K562 (cell line): ENCODE measurements around the gene ZSWIM8. TPM values are rescaled to one million over a fixed set of nuclear protein-coding genes. Genes with fewer than 3 reads are reported as not detected.
A peak's percentile ranks its signal among the peaks of the same experiment; 100 is the strongest.

Source experiments
- ATAC-seq: fragments of 200-7000 bp; cut with Tn5 transposase; 3 replicates; pipeline ENCODE4 v1.9.1; 2020; ENCODE audit warnings: moderate library complexity
- BruUV-seq: library from RNA; stranded (reverse); fragments of 400-500 nt; replicated peaks from 2 replicates; lab custom pipeline; 2021; lab: Mats Ljungman, UMichigan
- CTCF ChIA-PET: fragments of 300-600 bp; formaldehyde crosslinking; extraction: SDS; loops from one replicate; lab custom pipeline; 2021; ENCODE audit warnings: low intra/inter-chr PET ratio; lab: Yijun Ruan, JAX
- POLR2A ChIA-PET: fragments of 300-600, 350-650 bp; sonication (Branson Sonifier 250); formaldehyde crosslinking; extraction: SDS; loops from one replicate; lab custom pipeline; 2021; ENCODE audit warnings: antibody characterized with exemption, inconsistent platforms; lab: Yijun Ruan, JAX
- DNase-seq, 4 experiments: peaks; one replicate each; pipeline versions ENCODE4 v3.0.0 to v3.0.0-alpha.2; 2011 to 2018; ENCODE audit warnings: low spot score in 3 of 4, mixed read lengths in 3 of 4; ENCODE audit errors: extremely low read depth in 1 of 4
- FAIRE-seq: peaks from 2 replicates; lab custom pipeline; 2011; peaks lifted over from hg19 to GRCh38; lab: Jason Lieb, UNC
- H2AFZ ChIP-seq: 2 replicates; pipeline ENCODE4 v1.6.0; 2011; ENCODE audit warnings: low read depth, low read length, control low read depth, inconsistent platforms
- H3K27ac ChIP-seq: fragments of 200-600 bp; 3 replicates; pipeline ENCODE4 v1.8.0; 2011; ENCODE audit warnings: low read depth, mild to moderate bottlenecking, control low read depth, inconsistent platforms, low read length, moderate library complexity, mixed read lengths; ENCODE audit errors: extremely low read depth
- H3K27me3 ChIP-seq, 2 experiments: fragments of 300-600 bp in 1 of 2; 2 replicates in 1 of 2; 3 replicates in 1 of 2; pipeline versions ENCODE4 v1.6.0 to v1.8.0; 2011; ENCODE audit warnings: inconsistent platforms in 2 of 2, low read length in 2 of 2, mild to moderate bottlenecking in 1 of 2, mixed read lengths in 1 of 2, moderate library complexity in 1 of 2; ENCODE audit not compliant: control insufficient read depth in 2 of 2, insufficient read depth in 2 of 2
- H3K36me3 ChIP-seq: fragments of 300-600 bp; 3 replicates; pipeline ENCODE4 v1.8.0; 2011; ENCODE audit warnings: mild to moderate bottlenecking, low read length, inconsistent platforms; ENCODE audit not compliant: control insufficient read depth, insufficient read depth
- H3K4me1 ChIP-seq, 2 experiments: fragments of 200-600 bp in 1 of 2; replicated peaks in 1 of 2; 2 replicates in 1 of 2; 3 replicates in 1 of 2; pipeline versions ENCODE4 v1.5.1 to v1.8.0; 2011; ENCODE audit warnings: inconsistent platforms in 2 of 2, low read length in 2 of 2, mild to moderate bottlenecking in 1 of 2, mixed read lengths in 1 of 2, moderate library complexity in 1 of 2; ENCODE audit not compliant: control insufficient read depth in 2 of 2, insufficient read depth in 2 of 2
- H3K4me2 ChIP-seq: 2 replicates; pipeline ENCODE4 v1.6.1; 2011; ENCODE audit warnings: low read length, control low read depth, inconsistent platforms, mixed read lengths; ENCODE audit not compliant: insufficient read depth
- H3K4me3 ChIP-seq: fragments of 200-600 bp; sonication (generic), shearing (Covaris generic); 2 replicates; pipeline ENCODE4 v1.5.1; 2016; ENCODE audit warnings: control low read depth, inconsistent platforms
- H3K79me2 ChIP-seq: fragments of 200-600 bp; 3 replicates; pipeline ENCODE4 v1.8.0; 2011; ENCODE audit warnings: low read length, inconsistent platforms; ENCODE audit not compliant: control insufficient read depth, insufficient read depth
- H3K9ac ChIP-seq, 2 experiments: 2 replicates each; pipeline versions ENCODE4 v1.6.0 to v1.6.1; 2011; ENCODE audit warnings: low read depth in 2 of 2, low read length in 2 of 2, control low read depth in 1 of 2, inconsistent platforms in 1 of 2, mild to moderate bottlenecking in 1 of 2, mixed read lengths in 1 of 2; ENCODE audit not compliant: insufficient read depth in 1 of 2
- H3K9me1 ChIP-seq: one replicate; pipeline ENCODE4 v1.6.0; 2011; ENCODE audit warnings: inconsistent platforms, mild to moderate bottlenecking, low read length, moderate library complexity; ENCODE audit not compliant: control insufficient read depth, insufficient read depth
- H3K9me3 ChIP-seq: replicated peaks from 2 replicates; pipeline ENCODE4 v1.5.1; 2011; ENCODE audit warnings: low read depth, low read length, inconsistent platforms; ENCODE audit not compliant: control insufficient read depth, insufficient read depth
- H4K20me1 ChIP-seq: replicated peaks from 2 replicates; pipeline ENCODE4 v1.6.1; 2011; ENCODE audit warnings: low read length, inconsistent platforms, mixed read lengths; ENCODE audit not compliant: control insufficient read depth, insufficient read depth
- C11orf30 ChIP-seq: fragments of 450-650 bp; IDR thresholded peaks from 2 replicates; pipeline ENCODE4 v1.6.1; 2016; ENCODE audit warnings: low read depth, mild to moderate bottlenecking
- DPF2 ChIP-seq: fragments of 450-650 bp; IDR thresholded peaks from 2 replicates; pipeline ENCODE4 v1.6.1; 2016
- ETV5 ChIP-seq: sonication (generic); formaldehyde crosslinking; IDR thresholded peaks from 2 replicates; pipeline ENCODE4 v1.4.0; 2020; ENCODE audit warnings: low read depth, mild to moderate bottlenecking, missing genetic modification reagents
- FIP1L1 ChIP-seq: fragments of 200-400 bp; formaldehyde crosslinking; IDR thresholded peaks from 2 replicates; pipeline ENCODE4 v1.6.1; 2018; ENCODE audit warnings: mild to moderate bottlenecking, low read depth, low read length; ENCODE audit not compliant: poor library complexity, severe bottlenecking
- FOXA3 ChIP-seq, 2 experiments: fragments of 450-650 bp in 1 of 2; sonication (generic) in 1 of 2; formaldehyde crosslinking; IDR thresholded peaks in 1 of 2; conservative IDR thresholded peaks in 1 of 2; 2 replicates each; pipeline versions ENCODE4 v1.4.0 to v1.8.0; 2020 to 2022; ENCODE audit warnings: mild to moderate bottlenecking in 2 of 2, missing genetic modification reagents in 1 of 2
- FOXK1 ChIP-seq: sonication (generic); formaldehyde crosslinking; IDR thresholded peaks from 2 replicates; pipeline ENCODE4 v1.8.0; 2022; ENCODE audit warnings: missing genetic modification reagents, mild to moderate bottlenecking, borderline replicate concordance
- FOXM1 ChIP-seq, 2 experiments: fragments of 450-650 bp in 1 of 2; sonication (generic) in 1 of 2; formaldehyde crosslinking in 1 of 2; IDR thresholded peaks; 2 replicates each; pipeline versions ENCODE4 v1.6.1 to v1.9.0; 2017 to 2022; ENCODE audit warnings: low read depth in 2 of 2, mild to moderate bottlenecking in 2 of 2, missing genetic modification reagents in 1 of 2, moderate library complexity in 1 of 2
- GTF2E2 ChIP-seq: fragments of 200-800 bp; sonication (Bioruptor generic); IDR thresholded peaks from 2 replicates; pipeline ENCODE4 v1.6.1; 2016; ENCODE audit warnings: missing genetic modification characterization, missing compliant biosample characterization
- HDAC1 ChIP-seq, 2 experiments: fragments of 450-650 bp; IDR thresholded peaks; 2 replicates each; pipeline ENCODE4 v1.6.1; 2016 to 2017; ENCODE audit warnings: inconsistent platforms in 1 of 2, mild to moderate bottlenecking in 1 of 2, moderate library complexity in 1 of 2
- HMBOX1 ChIP-seq: sonication (generic); IDR thresholded peaks from 2 replicates; pipeline ENCODE4 v1.6.1; 2016
- MAFF ChIP-seq: IDR thresholded peaks from 2 replicates; pipeline ENCODE4 v1.6.1; 2012; ENCODE audit warnings: low read length, improper control_type of control experiment
- MAFK ChIP-seq: IDR thresholded peaks from 2 replicates; pipeline ENCODE4 v1.6.1; 2011; ENCODE audit warnings: low read length, improper control_type of control experiment
- MIER1 ChIP-seq: fragments of 450-650 bp; IDR thresholded peaks from 2 replicates; pipeline ENCODE4 v1.6.1; 2016; ENCODE audit warnings: antibody characterized with exemption, mild to moderate bottlenecking, low read depth
- MTA2 ChIP-seq: fragments of 450-650 bp; IDR thresholded peaks from 2 replicates; pipeline ENCODE4 v1.6.1; 2016; ENCODE audit warnings: low read depth
- SMAD1 ChIP-seq: fragments of 150-350 bp; IDR thresholded peaks from 2 replicates; pipeline ENCODE4 v1.6.1; 2014; ENCODE audit warnings: low read length, low read depth; ENCODE audit not compliant: partially characterized antibody
- SP2 ChIP-seq: IDR thresholded peaks from 2 replicates; pipeline ENCODE4 v1.6.1; 2011; ENCODE audit warnings: mild to moderate bottlenecking, low read depth, low read length, moderate library complexity; ENCODE audit not compliant: poor library complexity, severe bottlenecking; ENCODE audit errors: extremely low read depth
- ZNF24 ChIP-seq: fragments of 450-650 bp; IDR thresholded peaks from 2 replicates; pipeline ENCODE4 v1.6.1; 2016
- ZNF316 ChIP-seq: fragments of 450-650 bp; IDR thresholded peaks from 2 replicates; pipeline ENCODE4 v1.6.1; 2016
- ZNF384 ChIP-seq: IDR thresholded peaks from 2 replicates; pipeline ENCODE4 v1.6.1; 2012; ENCODE audit warnings: low read depth, low read length, improper control_type of control experiment
- ZNF75A ChIP-seq: fragments of 450-650 bp; formaldehyde crosslinking; IDR thresholded peaks from 2 replicates; pipeline ENCODE4 v1.4.0; 2020; ENCODE audit warnings: mild to moderate bottlenecking
- WGBS: fragments of 100-300 bp; shearing (Covaris generic); methylation state at CpG from one replicate; pipeline ENCODE4 v1.1.6; 2016; ENCODE audit warnings: low coverage, mixed read lengths; ENCODE audit not compliant: insufficient coverage; ENCODE audit errors: missing lambda C conversion rate; 5-methylcytosine and 5-hydroxymethylcytosine counted together
- in situ Hi-C: fragments of 300-500 bp; cut with MboI; formaldehyde crosslinking; loops from 4 replicates; pipeline ENCODE4 v1.15.0; 2018; ENCODE audit warnings: inconsistent platforms, mixed read lengths
- intact Hi-C: fragments of 100-400 bp; cut with micrococcal nuclease; formaldehyde crosslinking; loops from 2 replicates; pipeline ENCODE4 v1.14.2; 2022
- polyA plus RNA-seq, 8 experiments: library from polyadenylated mRNA; depleted of rRNA in 4 of 8; stranded (reverse) in 5 of 8; unstranded in 3 of 8; fragments of >200 nt; fragmentation: Nextera tagmentation in 2 of 8; fragmentation: Illumina TruSeq in 1 of 8; extraction: Ambion mirVana in 2 of 8; extraction: Trizol in 1 of 8; gene quantifications; 2 replicates each; pipeline versions ENCODE4 v1.2.1 to v1.2.3, GENCODE V29; 2011 to 2014; ENCODE audit warnings: inconsistent platforms in 1 of 8, missing spikeins in 1 of 8
- total RNA-seq, 7 experiments: library from RNA; depleted of rRNA in 6 of 7; stranded (reverse); fragments of >200 nt in 6 of 7; fragmentation: Illumina TruSeq in 2 of 7; extraction: Trizol in 2 of 7; gene quantifications; 2 replicates each; pipeline versions ENCODE4 v1.2.1 to v1.2.3, GENCODE V29; 2011 to 2021; ENCODE audit warnings: low replicate concordance in 1 of 7

The ZSWIM8 gene
- total and polyA plus RNA-seq, 9 of the 15 experiments (the other 6 are each of a cell fraction or from before 2014, with no cell fraction given): 5.6 to 47.8 (median 26.7) TPM

- TF ChIP-seq DPF2 (peak; percentile 68), SP2 (no peak), C11orf30 (peak; percentile 88), ZNF384 (peak; percentile 78), ZNF316 (peak; percentile 93), MAFK (peak; percentile 58; the same call in 1 of the 2 replicates), SMAD1 (no peak), FOXM1 (IDR thresholded peaks at IDR 0.05; ENCODE audit: low read depth) (no peak), FOXM1 (CRISPR knock-in tag; IDR thresholded peaks at IDR 0.05; ENCODE audit: low read depth) (no peak), MIER1 (no peak), HDAC1 (IDR thresholded peaks at IDR 0.05) (0 out of 4 replicates have a peak, but pooled peaks of 1 of the 2 experiments have one; percentile 40), MAFF (peak; percentile 62)
These were observed 29.2 kb upstream of the ZSWIM8 start (continued) for GRCh38 chr10:73756183-73756582.

- in situ Hi-C loops (no loop called here), intact Hi-C loops (no loop called here)
- ATAC-seq: no peak
- H2AFZ ChIP-seq: no peak overlapping the region
- no peaks in the 10 kb centered on the region for H3K9me1 ChIP-seq
- no TSS peak for BruUV-seq
- H3K36me3 ChIP-seq: peaks cover 76% of the 10 kb centered on the region
- 94% methylated on average over 9 of the region's 9 CpGs for WGBS
- FAIRE-seq: peak; percentile 61
- H3K4me3 ChIP-seq: no peak overlapping the region
- no peak overlapping the region for H3K4me2 ChIP-seq
- H3K27ac ChIP-seq: no peak overlapping the region
- peaks cover 13% of the 10 kb centered on the region for H3K79me2 ChIP-seq
- H3K9ac ChIP-seq: no peak overlapping the region
- CTCF ChIA-PET: interaction anchor here (0.6 kb wide), 1 partner anchor 884 kb away, joined by 3 read pairs; no protein-coding TSS in a partner anchor
- no peaks in the 10 kb centered on the region for H3K9me3 ChIP-seq
- POLR2A ChIA-PET: interaction anchor here (0.6 to 9.9 kb wide), 6 partner anchors 9 to 208 kb away, joined by 3 to 137 read pairs (median 4); partner anchors contain the start of gene SEC24C
- no peaks in the 10 kb centered on the region for H4K20me1 ChIP-seq
- no peaks in the 10 kb centered on the region for H3K27me3 ChIP-seq
- DNase-seq: no peak
- peaks cover 5 to 8% of the 10 kb centered on the region in 2 experiments; a peak in 4 of 5 replicates for H3K4me1 ChIP-seq
- TF ChIP-seq ETV5: no peak
- TF ChIP-seq ZNF75A (CRISPR knock-in tag): no peak
- TF ChIP-seq GTF2E2: no peak
- TF ChIP-seq FOXK1 (CRISPR knock-in tag): no peak
- no peak for TF ChIP-seq FOXA3 (CRISPR knock-in tag; conservative IDR thresholded peaks at IDR 0.05 in 1 of 2, IDR thresholded peaks at IDR 0.05 in 1 of 2)
- no peak for TF ChIP-seq HMBOX1
- TF ChIP-seq ZNF24: no peak
- TF ChIP-seq FIP1L1: no peak
- TF ChIP-seq MTA2: no peak
These were observed 26.5 kb upstream of the ZSWIM8 start for GRCh38 chr10:73758704-73759511.
